H1 (cell line): ENCODE measurements around the gene HSF5. TPM values are rescaled to one million over a fixed set of nuclear protein-coding genes. Genes with fewer than 3 reads are reported as not detected.

ENCODE experiments used
- CTCF ChIA-PET: fragments of 300-600 bp; sonication (Branson Sonifier 250); formaldehyde crosslinking; loops from one replicate; lab custom pipeline; 2021; ENCODE audit not compliant: partially characterized antibody; lab: Charles Lee
- POLR2A ChIA-PET: fragments of 300-600 bp; sonication (Branson Sonifier 250); formaldehyde crosslinking; loops from one replicate; lab custom pipeline; 2021; ENCODE audit warnings: inconsistent platforms; ENCODE audit not compliant: partially characterized antibody; lab: Charles Lee
- DNase-seq, 2 experiments: peaks; one replicate each; pipeline versions ENCODE4 v3.0.0 to v3.0.0-alpha.2; 2010 to 2022; ENCODE audit warnings: low spot score in 2 of 2, low read depth in 1 of 2, mixed read lengths in 1 of 2
- FAIRE-seq: peaks from 2 replicates; lab custom pipeline; 2011; peaks lifted over from hg19 to GRCh38; lab: Jason Lieb, UNC
- H2AFZ ChIP-seq: 2 replicates; pipeline ENCODE4 v1.8.1; 2012; ENCODE audit warnings: low read length, inconsistent platforms
- H2AK5ac ChIP-seq: 2 replicates; pipeline ENCODE4 v1.6.1; 2013; ENCODE audit warnings: low read depth, low read length
- H2BK120ac ChIP-seq: replicated peaks from 2 replicates; pipeline ENCODE3; 2013; ENCODE audit warnings: low read depth, low read length, inconsistent platforms
- H2BK12ac ChIP-seq: 2 replicates; pipeline ENCODE4 v1.6.1; 2013; ENCODE audit warnings: low read depth, low read length
- H2BK15ac ChIP-seq: 2 replicates; pipeline ENCODE4 v1.6.1; 2013; ENCODE audit warnings: low read length
- H2BK20ac ChIP-seq: 2 replicates; pipeline ENCODE4 v1.6.1; 2013; ENCODE audit warnings: low read length
- H2BK5ac ChIP-seq: 2 replicates; pipeline ENCODE4 v1.6.1; 2013; ENCODE audit warnings: low read depth, low read length
- H3K14ac ChIP-seq: 2 replicates; pipeline ENCODE4 v1.6.1; 2013; ENCODE audit warnings: inconsistent platforms; ENCODE audit not compliant: insufficient read length
- H3K18ac ChIP-seq: 2 replicates; pipeline ENCODE4 v1.6.1; 2013; ENCODE audit warnings: low read length; ENCODE audit errors: extremely low read depth
- H3K23ac ChIP-seq: 2 replicates; pipeline ENCODE4 v1.6.1; 2013; ENCODE audit warnings: inconsistent platforms; ENCODE audit not compliant: insufficient read length
- H3K23me2 ChIP-seq: 2 replicates; pipeline ENCODE4 v1.6.1; 2013; ENCODE audit warnings: low read depth, low read length
- H3K27ac ChIP-seq: 2 replicates; pipeline ENCODE4 v1.6.1; 2011; ENCODE audit warnings: low read depth, low read length, inconsistent platforms
- H3K27me3 ChIP-seq, 4 experiments: replicated peaks in 1 of 4; 1 replicate in 1 of 4; 2 replicates in 3 of 4; pipeline versions ENCODE4 v1.6.1 to v1.8.1; 2011 to 2013; ENCODE audit warnings: low read length in 3 of 4, mild to moderate bottlenecking in 3 of 4, inconsistent platforms in 2 of 4, mixed read lengths in 2 of 4, moderate library complexity in 1 of 4; ENCODE audit not compliant: control insufficient read depth in 3 of 4, insufficient read depth in 3 of 4; ENCODE audit errors: extremely low read depth in 1 of 4
- H3K36me3 ChIP-seq, 4 experiments: 2 replicates each; pipeline versions ENCODE4 v1.6.1 to v1.8.1; 2011 to 2013; ENCODE audit warnings: mild to moderate bottlenecking in 4 of 4, low read length in 3 of 4, moderate library complexity in 2 of 4, control low read depth in 1 of 4, inconsistent platforms in 1 of 4; ENCODE audit not compliant: insufficient read depth in 4 of 4, control insufficient read depth in 2 of 4
- H3K4ac ChIP-seq: replicated peaks from 2 replicates; pipeline ENCODE3; 2013; ENCODE audit warnings: low read length, low read depth, mixed read lengths, inconsistent platforms; ENCODE audit not compliant: insufficient read length
- H3K4me1 ChIP-seq, 4 experiments: replicated peaks in 1 of 4; 1 replicate in 1 of 4; 2 replicates in 3 of 4; pipeline versions ENCODE4 v1.6.1 to v1.8.1; 2011 to 2013; ENCODE audit warnings: low read length in 3 of 4, inconsistent platforms in 2 of 4, mixed read lengths in 1 of 4; ENCODE audit not compliant: insufficient read depth in 4 of 4, control insufficient read depth in 3 of 4
- H3K4me2 ChIP-seq, 2 experiments: 2 replicates each; pipeline versions ENCODE4 v1.6.1 to v1.8.1; 2011 to 2013; ENCODE audit warnings: low read depth in 2 of 2, low read length in 2 of 2, control low read depth in 1 of 2, inconsistent platforms in 1 of 2, mild to moderate bottlenecking in 1 of 2; ENCODE audit not compliant: insufficient read depth in 1 of 2
- H3K4me3 ChIP-seq, 4 experiments: fragments of 200-600, 300-600 bp in 1 of 4; sonication (generic), shearing (Covaris generic), sonication (Bioruptor Twin) in 1 of 4; 2 replicates each; pipeline versions ENCODE4 v1.5.1 to v1.8.1; 2011 to 2016; ENCODE audit warnings: low read length in 4 of 4, low read depth in 3 of 4, control low read depth in 2 of 4, inconsistent platforms in 2 of 4, mild to moderate bottlenecking in 2 of 4, mixed read lengths in 1 of 4, moderate library complexity in 1 of 4; ENCODE audit not compliant: insufficient read depth in 2 of 4; ENCODE audit errors: extremely low read depth in 1 of 4
- H3K56ac ChIP-seq: replicated peaks from 2 replicates; pipeline ENCODE3; 2013; ENCODE audit warnings: low read depth, mild to moderate bottlenecking, mixed read lengths, low read length, inconsistent platforms; ENCODE audit not compliant: insufficient read length
- H3K79me1 ChIP-seq: 2 replicates; pipeline ENCODE4 v1.6.1; 2013; ENCODE audit warnings: low read depth, low read length, control low read depth
- H3K79me2 ChIP-seq, 2 experiments: 2 replicates each; pipeline versions ENCODE4 v1.6.1 to v1.8.1; 2012 to 2013; ENCODE audit warnings: low read length in 2 of 2, mild to moderate bottlenecking in 2 of 2, inconsistent platforms in 1 of 2; ENCODE audit not compliant: insufficient read depth in 2 of 2, control insufficient read depth in 1 of 2
- H3K9ac ChIP-seq, 4 experiments: replicated peaks in 1 of 4; 1 replicate in 1 of 4; 2 replicates in 3 of 4; pipeline versions ENCODE4 v1.6.1 to v1.8.1; 2011 to 2013; ENCODE audit warnings: low read depth in 3 of 4, low read length in 3 of 4, control low read depth in 2 of 4, mild to moderate bottlenecking in 2 of 4, moderate library complexity in 2 of 4, inconsistent platforms in 1 of 4; ENCODE audit errors: extremely low read depth in 1 of 4
- H3K9me3 ChIP-seq, 2 experiments: 2 replicates each; pipeline versions ENCODE4 v1.6.1 to v1.8.1; 2012 to 2013; ENCODE audit warnings: mild to moderate bottlenecking in 2 of 2, moderate library complexity in 2 of 2, control low read depth in 1 of 2, inconsistent platforms in 1 of 2, low read depth in 1 of 2, low read length in 1 of 2, mixed read lengths in 1 of 2; ENCODE audit not compliant: insufficient read depth in 2 of 2
- H4K20me1 ChIP-seq, 2 experiments: replicated peaks in 1 of 2; 2 replicates each; pipeline versions ENCODE3 to v1.8.1; 2011 to 2013; ENCODE audit warnings: inconsistent platforms in 2 of 2, low read length in 2 of 2, mild to moderate bottlenecking in 1 of 2; ENCODE audit not compliant: insufficient read depth in 2 of 2, control insufficient read depth in 1 of 2
- H4K5ac ChIP-seq: 2 replicates; pipeline ENCODE4 v1.6.1; 2013; ENCODE audit warnings: low read length, low read depth, mixed read lengths, inconsistent platforms; ENCODE audit not compliant: insufficient read length
- H4K8ac ChIP-seq: 2 replicates; pipeline ENCODE4 v1.8.0; 2013; ENCODE audit warnings: mild to moderate bottlenecking, moderate library complexity, low read length, inconsistent platforms; ENCODE audit not compliant: insufficient read depth; ENCODE audit errors: extremely low read depth
- H4K91ac ChIP-seq: replicated peaks from 2 replicates; pipeline ENCODE3; 2013; ENCODE audit warnings: low read length, mixed read lengths, inconsistent platforms; ENCODE audit not compliant: insufficient read length
- HDAC6 ChIP-seq: IDR thresholded peaks from one replicate; pipeline ENCODE4 v1.7.1; 2012; ENCODE audit warnings: low read depth, mild to moderate bottlenecking, inconsistent platforms, low read length, moderate library complexity
- MAFK ChIP-seq: IDR thresholded peaks from 2 replicates; pipeline ENCODE4 v1.6.1; 2012; ENCODE audit warnings: low read depth, mild to moderate bottlenecking, improper control_type of control experiment, low read length
- TEAD4 ChIP-seq: IDR thresholded peaks from 2 replicates; pipeline ENCODE4 v1.6.1; 2012; ENCODE audit warnings: low read depth, low read length, inconsistent platforms, mixed read lengths
- WGBS, 2 experiments: shearing (Covaris generic) in 1 of 2; methylation state at CpG; one replicate each; pipeline versions ENCODE4 v1.1.6 to v1.1.7; 2013 to 2015; ENCODE audit warnings: low lambda C conversion rate in 2 of 2, mixed read lengths in 2 of 2, inconsistent platforms in 1 of 2, low coverage in 1 of 2, missing lambda C conversion rate in 1 of 2; ENCODE audit not compliant: insufficient replicate concordance in 2 of 2, insufficient coverage in 1 of 2, insufficient read length in 1 of 2; ENCODE audit errors: extremely low coverage in 1 of 2, missing lambda C conversion rate in 1 of 2; 5-methylcytosine and 5-hydroxymethylcytosine counted together
- polyA plus RNA-seq, 7 experiments: library from polyadenylated mRNA; depleted of rRNA in 3 of 7; stranded (reverse) in 5 of 7; unstranded in 2 of 7; fragments of >200 nt in 5 of 7; fragments of 200-250 nt in 2 of 7; gene quantifications; 1 replicate in 5 of 7; 2 replicates in 1 of 7; 4 replicates in 1 of 7; pipeline versions ENCODE4 v1.2.1 to v1.2.3, GENCODE V29; 2011 to 2013; ENCODE audit warnings: missing spikeins in 2 of 7, mixed read lengths in 2 of 7
- total RNA-seq: library from RNA; stranded (reverse); fragmentation: NEBNext Ultra II Directional; extraction: Animal tissue kit (Norgen Biotek cat#: 25700); gene quantifications from 2 replicates; pipeline ENCODE4 v1.2.1, GENCODE V29; 2021

Gene HSF5
- total and polyA plus RNA-seq, 2 of the 8 experiments (the other 6 are each of a cell fraction or from before 2014, with no cell fraction given): not detected

GRCh38 chr17:58421711-58422110 lies 66.5 kb downstream of the HSF5 start:
- Histone ChIP-seq H3K9ac (peak overlapping the region in 1 of 4 experiments; percentile 49; a peak in 1 of 7 replicates), H3K14ac (no peak overlapping the region), H4K8ac (no peak overlapping the region), H2BK15ac (no peak overlapping the region), H2BK120ac (no peak overlapping the region), H3K27ac (no peak overlapping the region), H3K36me3 (no peaks in the 10 kb centered on the region), H3K56ac (no peak overlapping the region), H3K9me3 (no peaks in the 10 kb centered on the region), H2AK5ac (no peak overlapping the region), H3K4ac (no peak overlapping the region), H2AFZ (0 out of 2 replicates have a peak overlapping the region, but pooled peaks have one; percentile 29), H2BK5ac (no peak overlapping the region), H3K27me3 (no peaks in the 10 kb centered on the region), H4K5ac (no peak overlapping the region), H3K79me1 (no peaks in the 10 kb centered on the region), H3K18ac (no peak overlapping the region), H3K23me2 (no peaks in the 10 kb centered on the region), H3K4me3 (no peak overlapping the region), H3K23ac (no peak overlapping the region), H4K20me1 (no peaks in the 10 kb centered on the region), H3K79me2 (no peaks in the 10 kb centered on the region), H3K4me1 (no peaks in the 10 kb centered on the region; a peak in 1 of 7 replicates), H4K91ac (no peak overlapping the region), H3K4me2 (no peak overlapping the region), H2BK12ac (no peak overlapping the region; the same call in 1 of the 2 replicates), H2BK20ac (no peak overlapping the region)
- ChIA-PET CTCF (interaction anchor here (2.5 to 3.8 kb wide), 2 partner anchors 69 to 104 kb away, joined by 11 to 13 read pairs; partner anchors contain the start of gene SUPT4H1), POLR2A (no interaction called here)
- DNase-seq (no peak), FAIRE-seq (peak; percentile 39)
- 80% methylated on average over 1 of the region's 1 CpG; no CpG with 5 or more reads in 1 of the 2 experiments for WGBS, 2 experiments
- TF ChIP-seq TEAD4: peak; percentile 30; the same call in 1 of the 2 replicates
- no peak for TF ChIP-seq HDAC6
- TF ChIP-seq MAFK: no peak
